CD4-positive, alpha-beta memory T cell (primary cell): ENCODE results near the gene VTI1A. TPM values are rescaled to one million over a fixed set of nuclear protein-coding genes. Genes with fewer than 3 reads are reported as not detected.
A peak's percentile ranks its signal among the peaks of the same experiment; 100 is the strongest.

Source experiments
- CTCF ChIA-PET: fragments of 350-600 bp; sonication (Branson Sonifier 250); formaldehyde crosslinking; loops from one replicate; lab custom pipeline; 2021; ENCODE audit warnings: inconsistent platforms; ENCODE audit not compliant: partially characterized antibody; lab: Charles Lee
- POLR2A ChIA-PET: fragments of 350-600 bp; sonication (Branson Sonifier 250); formaldehyde crosslinking; loops from one replicate; lab custom pipeline; 2021; ENCODE audit not compliant: partially characterized antibody; lab: Charles Lee
- DNase-seq, 5 donors: peaks; one replicate each; pipeline versions ENCODE4 v3.0.0 to v3.0.0-alpha.2; 2020 to 2022; ENCODE audit warnings: mixed read lengths in 1 of 5
- H3K27ac ChIP-seq: one replicate; pipeline ENCODE4 v1.7.0; 2013; ENCODE audit warnings: low read depth, low read length
- H3K27me3 ChIP-seq: 2 replicates; pipeline ENCODE4 v1.7.0; 2013; ENCODE audit warnings: mild to moderate bottlenecking, low read length, moderate library complexity; ENCODE audit not compliant: insufficient read depth
- H3K36me3 ChIP-seq: 2 replicates; pipeline ENCODE4 v1.7.0; 2013; ENCODE audit warnings: mild to moderate bottlenecking, low read length, moderate library complexity; ENCODE audit not compliant: insufficient read depth
- H3K4me1 ChIP-seq: 2 replicates; pipeline ENCODE4 v1.7.0; 2013; ENCODE audit warnings: mild to moderate bottlenecking, low read length, moderate library complexity; ENCODE audit not compliant: insufficient read depth
- H3K4me3 ChIP-seq, 2 donors: one replicate each; pipeline ENCODE4 v1.7.0; 2013; ENCODE audit warnings: low read length in 2 of 2, mild to moderate bottlenecking in 1 of 2
- H3K9me3 ChIP-seq, 2 donors: one replicate each; pipeline ENCODE4 v1.7.0; 2013; ENCODE audit warnings: low read length in 2 of 2, control low read depth in 1 of 2; ENCODE audit not compliant: control insufficient read depth in 1 of 2
- H3K27ac Mint-ChIP-seq, 7 donors: one replicate each; pipeline ENCODE4 v1.8.0; 2020 to 2021; ENCODE audit warnings: mixed read lengths in 7 of 7, mild to moderate bottlenecking in 6 of 7, inconsistent platforms in 3 of 7, moderate library complexity in 3 of 7
- H3K27me3 Mint-ChIP-seq, 2 donors: one replicate each; pipeline ENCODE4 v1.8.0; 2020 to 2021; ENCODE audit warnings: mixed read lengths in 2 of 2
- H3K36me3 Mint-ChIP-seq, 2 donors: one replicate each; pipeline ENCODE4 v1.8.0; 2020 to 2021; ENCODE audit warnings: mixed read lengths in 2 of 2, inconsistent platforms in 1 of 2, mild to moderate bottlenecking in 1 of 2
- H3K4me1 Mint-ChIP-seq, 4 donors: one replicate each; pipeline ENCODE4 v1.8.0; 2020 to 2021; ENCODE audit warnings: mixed read lengths in 4 of 4, mild to moderate bottlenecking in 1 of 4
- H3K4me3 Mint-ChIP-seq, 8 donors: one replicate each; pipeline ENCODE4 v1.8.0; 2020 to 2021; ENCODE audit warnings: mixed read lengths in 8 of 8, mild to moderate bottlenecking in 7 of 8, moderate library complexity in 6 of 8, inconsistent platforms in 3 of 8
- H3K9me3 Mint-ChIP-seq, 8 donors: one replicate each; pipeline ENCODE4 v1.8.0; 2020 to 2021; ENCODE audit warnings: mixed read lengths in 8 of 8, mild to moderate bottlenecking in 5 of 8, inconsistent platforms in 3 of 8, moderate library complexity in 1 of 8
- intact Hi-C: fragments of 100-400 bp; cut with micrococcal nuclease; formaldehyde crosslinking; loops from one replicate; pipeline ENCODE4 v1.15.1; 2023
- polyA plus RNA-seq, 2 donors: library from polyadenylated mRNA; unstranded; fragments of 300-500 nt; fragmentation: Illumina TruSeq; gene quantifications; one replicate each; pipeline ENCODE4 v1.2.3, GENCODE V29; 2021
- total RNA-seq, 2 experiments: library from RNA; stranded (reverse); gene quantifications; one replicate each; pipeline ENCODE4 v1.2.3, GENCODE V29; 2021

VTI1A gene
- total and polyA plus RNA-seq, 4 experiments from 2014 or later = 24.4 to 48.5 (median 40.0) TPM

DNA sequence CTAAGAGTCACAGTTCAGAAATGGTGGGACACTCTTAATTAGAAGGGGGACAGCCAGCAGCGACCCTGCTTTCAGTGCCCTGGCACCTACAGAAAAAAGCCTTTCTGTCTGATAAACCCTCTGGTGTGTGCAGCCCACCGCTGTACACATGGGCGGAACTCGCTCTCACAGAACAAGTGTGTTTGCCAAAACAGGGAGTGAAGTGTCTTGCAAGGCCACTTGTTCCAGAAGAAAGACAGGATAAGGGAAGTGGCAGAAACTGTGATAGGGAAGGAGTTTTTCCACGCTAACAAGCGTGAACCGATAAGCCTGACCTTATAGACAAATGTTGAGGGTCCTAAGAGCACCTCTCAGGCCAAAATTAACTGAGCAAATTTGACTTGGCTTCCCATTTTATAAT is 299.3 kb downstream of the VTI1A start:
- Histone ChIP-seq H3K4me3 (no peak overlapping the region), H3K36me3 (no peaks in the 10 kb centered on the region), H3K27me3 (no peaks in the 10 kb centered on the region), H3K9me3 (no peaks in the 10 kb centered on the region), H3K27ac (no peak overlapping the region), H3K4me1 (no peaks in the 10 kb centered on the region)
- H3K36me3 Mint-ChIP-seq = peaks cover 9 to 44% of the 10 kb centered on the region in 2 donors
- H3K4me1 Mint-ChIP-seq = no peaks in the 10 kb centered on the region
- no peak overlapping the region for H3K27ac Mint-ChIP-seq
- no peak overlapping the region for H3K4me3 Mint-ChIP-seq
- no peak for DNase-seq
- ChIA-PET CTCF (no interaction called here), POLR2A (no interaction called here)
- no peaks in the 10 kb centered on the region for H3K27me3 Mint-ChIP-seq
- intact Hi-C loops = no loop called here
- no peaks in the 10 kb centered on the region for H3K9me3 Mint-ChIP-seq

DNA sequence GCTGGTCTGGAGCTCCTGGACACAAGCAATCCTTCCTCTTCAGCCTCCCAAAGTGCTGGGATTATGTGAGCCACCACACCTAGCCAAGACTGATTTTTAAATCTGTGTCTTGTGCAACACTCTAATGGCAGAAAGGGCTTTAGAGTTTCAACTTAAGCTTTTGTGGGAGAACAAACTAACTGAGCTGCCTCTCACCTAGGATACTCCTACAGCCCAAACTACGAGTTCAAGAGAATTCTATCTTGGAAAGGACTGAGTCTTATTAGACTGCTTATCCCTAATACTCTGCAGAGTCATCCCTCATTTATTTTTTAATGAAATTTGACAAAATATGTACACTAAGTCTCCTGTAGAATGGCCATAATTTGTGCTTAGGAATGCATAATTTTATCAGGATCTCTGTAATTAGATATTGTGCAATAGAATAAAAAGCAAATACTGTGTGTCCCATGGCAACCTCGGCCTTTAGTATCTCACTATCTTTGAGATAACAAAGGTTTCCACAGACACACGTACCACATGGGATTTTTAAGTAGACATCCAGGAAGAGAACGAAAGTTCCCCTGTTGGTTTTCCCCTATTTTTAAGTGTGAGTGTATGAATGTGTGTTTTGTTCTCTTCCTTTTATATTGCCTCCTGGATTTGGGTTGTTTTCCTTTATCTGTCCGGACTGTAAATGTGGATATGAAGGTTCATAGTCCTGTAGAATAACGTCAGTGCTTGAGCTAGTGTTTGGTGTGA is 303.6 kb downstream of the VTI1A start:
- intact Hi-C loops = no loop called here
- peaks cover 10 to 26% of the 10 kb centered on the region in 2 donors for H3K36me3 Mint-ChIP-seq
- no peaks in the 10 kb centered on the region for H3K9me3 Mint-ChIP-seq
- H3K4me3 ChIP-seq = no peak overlapping the region
- POLR2A ChIA-PET = no interaction called here
- no peaks in the 10 kb centered on the region for H3K27me3 ChIP-seq
- DNase-seq = no peak
- no peaks in the 10 kb centered on the region for H3K4me1 Mint-ChIP-seq
- H3K27ac Mint-ChIP-seq = no peak overlapping the region
- H3K4me1 ChIP-seq = no peaks in the 10 kb centered on the region
- H3K9me3 ChIP-seq = no peaks in the 10 kb centered on the region
- no peaks in the 10 kb centered on the region for H3K27me3 Mint-ChIP-seq
- no peak overlapping the region for H3K27ac ChIP-seq
- CTCF ChIA-PET = no interaction called here
- H3K4me3 Mint-ChIP-seq = no peak overlapping the region
- H3K36me3 ChIP-seq = no peaks in the 10 kb centered on the region

GRCh38 chr10:112751651-112752050 is 304.6 kb downstream of the VTI1A start:
- Histone ChIP-seq H3K27ac (no peak overlapping the region), H3K9me3 (no peaks in the 10 kb centered on the region), H3K4me3 (no peak overlapping the region), H3K36me3 (no peaks in the 10 kb centered on the region), H3K4me1 (no peaks in the 10 kb centered on the region), H3K27me3 (no peaks in the 10 kb centered on the region)
- POLR2A ChIA-PET = no interaction called here
- CTCF ChIA-PET = no interaction called here
- Mint-ChIP-seq H3K4me1 (no peaks in the 10 kb centered on the region), H3K27ac (no peak overlapping the region), H3K27me3 (no peaks in the 10 kb centered on the region), H3K4me3 (no peak overlapping the region), H3K36me3 (peaks cover 10 to 19% of the 10 kb centered on the region in 2 donors), H3K9me3 (no peaks in the 10 kb centered on the region)
- no peak for DNase-seq
- intact Hi-C loops = no loop called here

DNA sequence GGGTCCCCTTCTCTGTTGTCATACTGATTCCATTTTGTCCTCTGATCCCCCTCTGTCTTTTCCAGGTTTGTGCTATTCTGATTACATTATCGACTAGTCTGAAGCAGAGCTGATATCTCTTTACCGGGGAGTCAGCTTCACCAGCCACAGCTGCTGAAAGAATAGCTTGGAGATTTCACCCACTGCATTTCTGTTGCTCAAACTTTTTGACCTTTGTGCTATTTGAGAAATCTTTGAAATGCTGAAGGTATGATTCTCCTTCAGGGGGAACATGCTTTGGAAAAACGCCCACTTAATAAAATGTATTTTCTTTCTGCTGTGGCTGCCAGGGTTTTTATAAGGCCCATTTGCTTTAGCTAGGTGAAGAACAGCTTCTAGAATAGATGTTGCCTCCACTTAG is 305.3 kb downstream of the VTI1A start:
- CTCF ChIA-PET = interaction anchor here (0.5 to 1.8 kb wide), 2 partner anchors 633 to 701 kb away, joined by 3 to 5 read pairs; no protein-coding TSS in a partner anchor
- H3K4me3 Mint-ChIP-seq = no peak overlapping the region
- H3K9me3 Mint-ChIP-seq = no peaks in the 10 kb centered on the region

DNA sequence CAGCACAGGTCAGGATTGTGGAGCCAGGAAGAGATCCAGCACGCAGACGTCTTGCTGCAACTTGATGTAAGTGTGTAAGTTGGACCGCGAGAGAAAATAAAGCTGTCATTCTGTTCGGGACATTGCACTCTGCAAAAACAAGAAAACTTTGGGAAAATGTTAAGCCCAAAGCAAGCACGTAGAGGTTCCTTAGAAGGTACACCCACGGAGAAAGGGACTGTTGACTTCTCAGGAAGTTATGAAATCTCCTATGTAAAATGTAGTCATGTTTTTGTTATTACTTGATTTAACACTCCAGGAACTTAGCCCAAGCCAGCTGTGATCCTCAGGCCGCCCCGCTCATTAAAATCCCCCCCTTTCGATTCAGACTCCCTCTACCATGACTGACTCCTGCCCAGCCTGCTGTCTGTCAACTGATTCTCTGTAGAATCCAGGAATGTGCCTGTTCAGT is 307.0 kb downstream of the VTI1A start:
- no peaks in the 10 kb centered on the region for H3K9me3 Mint-ChIP-seq
- Histone ChIP-seq H3K27ac (no peak overlapping the region), H3K9me3 (no peaks in the 10 kb centered on the region), H3K4me1 (no peaks in the 10 kb centered on the region), H3K4me3 (no peak overlapping the region), H3K36me3 (no peaks in the 10 kb centered on the region), H3K27me3 (no peaks in the 10 kb centered on the region)
- ChIA-PET CTCF (interaction anchor here (1.8 kb wide), 1 partner anchor 631 kb away, joined by 3 read pairs; no protein-coding TSS in a partner anchor), POLR2A (no interaction called here)
- H3K27me3 Mint-ChIP-seq = no peaks in the 10 kb centered on the region
- intact Hi-C loops = no loop called here
- no peak for DNase-seq
- no peak overlapping the region for H3K4me3 Mint-ChIP-seq
- peak overlapping the region in 1 of 7 donors; percentile 44 for H3K27ac Mint-ChIP-seq
- H3K4me1 Mint-ChIP-seq = no peaks in the 10 kb centered on the region
- H3K36me3 Mint-ChIP-seq = peaks cover 15 to 25% of the 10 kb centered on the region in 2 donors

More for the DNA sequence above, 305.3 kb downstream of the VTI1A start:
- Mint-ChIP-seq H3K27ac (peak overlapping the region in 1 of 7 donors; percentile 36), H3K36me3 (peaks cover 12 to 19% of the 10 kb centered on the region in 2 donors), H3K27me3 (no peaks in the 10 kb centered on the region), H3K4me1 (no peaks in the 10 kb centered on the region)
- Histone ChIP-seq H3K36me3 (no peaks in the 10 kb centered on the region), H3K27ac (no peak overlapping the region), H3K9me3 (no peaks in the 10 kb centered on the region), H3K4me1 (no peaks in the 10 kb centered on the region), H3K4me3 (no peak overlapping the region), H3K27me3 (no peaks in the 10 kb centered on the region)
- DNase-seq = no peak
- POLR2A ChIA-PET = no interaction called here
- intact Hi-C loops = no loop called here

GRCh38 chr10:112755446-112756234 is 308.6 kb downstream of the VTI1A start:
- Histone ChIP-seq H3K27me3 (no peaks in the 10 kb centered on the region), H3K4me1 (no peaks in the 10 kb centered on the region), H3K27ac (no peak overlapping the region), H3K4me3 (no peak overlapping the region), H3K36me3 (no peaks in the 10 kb centered on the region), H3K9me3 (no peaks in the 10 kb centered on the region)
- H3K4me3 Mint-ChIP-seq = peak overlapping the region in 1 of 8 donors; percentile 27
- H3K36me3 Mint-ChIP-seq = peaks cover 14 to 23% of the 10 kb centered on the region in 2 donors
- ChIA-PET POLR2A (interaction anchor here (0.9 kb wide), 1 partner anchor 339 kb away, joined by 3 read pairs; no protein-coding TSS in a partner anchor), CTCF (no interaction called here)
- DNase-seq = no peak
- H3K27ac Mint-ChIP-seq = no peak overlapping the region
- no peaks in the 10 kb centered on the region for H3K4me1 Mint-ChIP-seq
- intact Hi-C loops = no loop called here
- no peaks in the 10 kb centered on the region for H3K27me3 Mint-ChIP-seq
- no peaks in the 10 kb centered on the region for H3K9me3 Mint-ChIP-seq

- Histone ChIP-seq H3K9me3 (no peaks in the 10 kb centered on the region), H3K27me3 (no peaks in the 10 kb centered on the region), H3K4me1 (no peaks in the 10 kb centered on the region), H3K36me3 (no peaks in the 10 kb centered on the region), H3K4me3 (no peak overlapping the region), H3K27ac (no peak overlapping the region)
- ChIA-PET POLR2A (interaction anchor here (0.9 kb wide), 1 partner anchor 339 kb away, joined by 3 read pairs; no protein-coding TSS in a partner anchor), CTCF (no interaction called here)
- Mint-ChIP-seq H3K27me3 (no peaks in the 10 kb centered on the region), H3K36me3 (peaks cover 15 to 23% of the 10 kb centered on the region in 2 donors), H3K9me3 (no peaks in the 10 kb centered on the region), H3K27ac (no peak overlapping the region), H3K4me3 (no peak overlapping the region), H3K4me1 (no peaks in the 10 kb centered on the region)
- intact Hi-C loops = no loop called here
- no peak for DNase-seq
Observed at GRCh38 chr10:112756235-112756527, 309.2 kb downstream of the VTI1A start.
